ENCODE measurements around the gene SRP72. TPM values are rescaled to one million over a fixed set of nuclear protein-coding genes. Genes with fewer than 3 reads are reported as not detected.

SRP72 gene
- total RNA-seq, 1 experiment from 2014 or later, result 118 TPM

GRCh38 chr4:56531823-56532222 lies 64.4 kb downstream of the SRP72 start:
- H3F3A ChIP-seq (ENCODE audit: low read length, unreplicated experiment), result no peaks in the 10 kb centered on the region
- H4K20me1 ChIP-seq (ENCODE audit: low read length), result no peaks in the 10 kb centered on the region
- no peak overlapping the region for H3K4me3 ChIP-seq (ENCODE audit: low read length)
- no peaks in the 10 kb centered on the region for H3K9me3 ChIP-seq (ENCODE audit: low read length)
- H3K4me2 ChIP-seq (ENCODE audit: low read length), result no peak overlapping the region
- no peak overlapping the region for H3K27ac ChIP-seq (ENCODE audit: low read length)
- H3K9ac ChIP-seq (ENCODE audit: low read length), result no peak overlapping the region
- CTCF ChIA-PET, result no interaction called here
- H3K36me3 ChIP-seq (ENCODE audit: low read depth, low read length), result no peaks in the 10 kb centered on the region
- TF ChIP-seq EZH2 (IDR thresholded peaks at IDR 0.05; ENCODE audit: low read length, unreplicated experiment) (no peak), CTCF (conservative IDR thresholded peaks at IDR 0.05; ENCODE audit: low read depth, low read length) (no peak), EZH2phosphoT487 (IDR thresholded peaks at IDR 0.05; ENCODE audit: borderline replicate concordance, low read length) (no peak)
- POLR2A ChIA-PET (ENCODE audit: unreplicated experiment), result no interaction called here
- no peaks in the 10 kb centered on the region for H3K27me3 ChIP-seq (ENCODE audit: low read length)
- DNase-seq, result no peak
- no peak overlapping the region for H2AFZ ChIP-seq (ENCODE audit: low read length)
- no TSS peak for BruUV-seq (replicated peaks)
- intact Hi-C loops (cut with micrococcal nuclease), result no loop called here
- no peaks in the 10 kb centered on the region for H3K79me2 ChIP-seq (ENCODE audit: low read length)
- ATAC-seq, result no peak
- 0 out of 2 replicates have a peak, but pooled peaks cover 4% of the 10 kb centered on the region for H3K9me2 ChIP-seq (replicated peaks; ENCODE audit: low read length)
- 0 out of 2 replicates have a peak, but pooled peaks cover 3% of the 10 kb centered on the region for H3K4me1 ChIP-seq (ENCODE audit: insufficient read depth, low read length)

GRCh38 chr4:56532239-56532638 lies 64.8 kb downstream of the SRP72 start:
- no peak overlapping the region for H3K4me2 ChIP-seq (ENCODE audit: low read length)
- H3K36me3 ChIP-seq (ENCODE audit: low read depth, low read length), result no peaks in the 10 kb centered on the region
- 0 out of 2 replicates have a peak, but pooled peaks cover 3% of the 10 kb centered on the region for H3K4me1 ChIP-seq (ENCODE audit: insufficient read depth, low read length)
- H3K27ac ChIP-seq (ENCODE audit: low read length), result no peak overlapping the region
- 0 out of 2 replicates have a peak, but pooled peaks cover 4% of the 10 kb centered on the region for H3K9me2 ChIP-seq (replicated peaks; ENCODE audit: low read length)
- no peaks in the 10 kb centered on the region for H3K79me2 ChIP-seq (ENCODE audit: low read length)
- no TSS peak for BruUV-seq (replicated peaks)
- H3K4me3 ChIP-seq (ENCODE audit: low read length), result no peak overlapping the region
- no peak overlapping the region for H2AFZ ChIP-seq (ENCODE audit: low read length)
- CTCF ChIA-PET, result no interaction called here
- H3K9ac ChIP-seq (ENCODE audit: low read length), result no peak overlapping the region
- ATAC-seq, result no peak
- no peaks in the 10 kb centered on the region for H3F3A ChIP-seq (ENCODE audit: low read length, unreplicated experiment)
- no peaks in the 10 kb centered on the region for H4K20me1 ChIP-seq (ENCODE audit: low read length)
- POLR2A ChIA-PET (ENCODE audit: unreplicated experiment), result no interaction called here
- no peaks in the 10 kb centered on the region for H3K27me3 ChIP-seq (ENCODE audit: low read length)
- TF ChIP-seq EZH2phosphoT487 (IDR thresholded peaks at IDR 0.05; ENCODE audit: borderline replicate concordance, low read length) (no peak), EZH2 (IDR thresholded peaks at IDR 0.05; ENCODE audit: low read length, unreplicated experiment) (no peak), CTCF (conservative IDR thresholded peaks at IDR 0.05; ENCODE audit: low read depth, low read length) (no peak)
- intact Hi-C loops (cut with micrococcal nuclease), result no loop called here
- no peaks in the 10 kb centered on the region for H3K9me3 ChIP-seq (ENCODE audit: low read length)
- no peak for DNase-seq

GRCh38 chr4:56535915-56536314 lies 68.5 kb downstream of the SRP72 start:
- intact Hi-C loops (cut with micrococcal nuclease), result no loop called here

More at GRCh38 chr4:56535915-56536314, 68.5 kb downstream of the SRP72 start:
- Histone ChIP-seq H4K20me1 (ENCODE audit: low read length) (no peaks in the 10 kb centered on the region), H3K36me3 (ENCODE audit: low read depth, low read length) (no peaks in the 10 kb centered on the region), H3K4me1 (ENCODE audit: insufficient read depth, low read length) (no peaks in the 10 kb centered on the region), H2AFZ (ENCODE audit: low read length) (no peak overlapping the region), H3K27ac (ENCODE audit: low read length) (no peak overlapping the region), H3K9me3 (ENCODE audit: low read length) (no peaks in the 10 kb centered on the region), H3K27me3 (ENCODE audit: low read length) (no peaks in the 10 kb centered on the region), H3K4me3 (ENCODE audit: low read length) (no peak overlapping the region), H3K4me2 (ENCODE audit: low read length) (no peak overlapping the region), H3F3A (ENCODE audit: low read length, unreplicated experiment) (no peaks in the 10 kb centered on the region), H3K9ac (ENCODE audit: low read length) (no peak overlapping the region), H3K9me2 (replicated peaks; ENCODE audit: low read length) (0 out of 2 replicates have a peak, but pooled peaks cover 8% of the 10 kb centered on the region), H3K79me2 (ENCODE audit: low read length) (no peaks in the 10 kb centered on the region)
- POLR2A ChIA-PET (ENCODE audit: unreplicated experiment), result no interaction called here
- BruUV-seq (replicated peaks), result no TSS peak
- ATAC-seq (no peak), DNase-seq (no peak)
- TF ChIP-seq EZH2phosphoT487 (IDR thresholded peaks at IDR 0.05; ENCODE audit: borderline replicate concordance, low read length) (no peak), EZH2 (IDR thresholded peaks at IDR 0.05; ENCODE audit: low read length, unreplicated experiment) (no peak), CTCF (conservative IDR thresholded peaks at IDR 0.05; ENCODE audit: low read depth, low read length) (no peak)
- CTCF ChIA-PET, result no interaction called here

Data from PC-3 (cell line).